ENCODE measurements around the gene TMEM250.

DNA sequence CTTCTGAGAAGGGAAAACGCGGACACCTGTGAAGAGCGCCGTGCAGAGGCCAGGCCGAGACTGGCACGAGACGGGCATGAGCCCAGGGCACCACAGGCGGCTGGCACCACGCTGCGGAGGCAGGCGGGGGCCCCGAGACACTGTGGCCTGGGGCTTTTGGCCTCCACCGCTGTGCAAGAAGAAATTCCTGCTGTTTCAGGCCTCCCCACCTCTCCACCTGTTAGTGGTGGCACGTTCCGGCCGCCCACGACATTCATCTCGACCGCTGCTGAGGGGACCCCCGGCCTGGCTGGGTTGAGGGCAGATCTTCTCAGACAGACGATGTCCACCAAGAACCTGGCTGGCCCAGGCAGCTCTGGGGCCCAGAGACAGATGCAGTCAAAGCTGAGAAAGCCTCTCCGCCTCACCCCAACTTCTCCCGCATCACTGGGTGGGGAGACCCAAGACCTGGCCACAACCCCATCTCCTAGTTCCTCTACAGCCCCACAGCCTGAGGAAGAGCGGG lies 35.1 kb downstream of the TMEM250 start:
- TF ChIP-seq, protein P1, sequence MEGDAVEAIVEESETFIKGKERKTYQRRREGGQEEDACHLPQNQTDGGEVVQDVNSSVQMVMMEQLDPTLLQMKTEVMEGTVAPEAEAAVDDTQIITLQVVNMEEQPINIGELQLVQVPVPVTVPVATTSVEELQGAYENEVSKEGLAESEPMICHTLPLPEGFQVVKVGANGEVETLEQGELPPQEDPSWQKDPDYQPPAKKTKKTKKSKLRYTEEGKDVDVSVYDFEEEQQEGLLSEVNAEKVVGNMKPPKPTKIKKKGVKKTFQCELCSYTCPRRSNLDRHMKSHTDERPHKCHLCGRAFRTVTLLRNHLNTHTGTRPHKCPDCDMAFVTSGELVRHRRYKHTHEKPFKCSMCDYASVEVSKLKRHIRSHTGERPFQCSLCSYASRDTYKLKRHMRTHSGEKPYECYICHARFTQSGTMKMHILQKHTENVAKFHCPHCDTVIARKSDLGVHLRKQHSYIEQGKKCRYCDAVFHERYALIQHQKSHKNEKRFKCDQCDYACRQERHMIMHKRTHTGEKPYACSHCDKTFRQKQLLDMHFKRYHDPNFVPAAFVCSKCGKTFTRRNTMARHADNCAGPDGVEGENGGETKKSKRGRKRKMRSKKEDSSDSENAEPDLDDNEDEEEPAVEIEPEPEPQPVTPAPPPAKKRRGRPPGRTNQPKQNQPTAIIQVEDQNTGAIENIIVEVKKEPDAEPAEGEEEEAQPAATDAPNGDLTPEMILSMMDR (IDR thresholded peaks at IDR 0.05; ENCODE audit: low read length): no peak
- no peak for TF ChIP-seq EZH2 (IDR thresholded peaks at IDR 0.05; ENCODE audit: borderline replicate concordance, low read length)

Data from OCI-LY1 (cell line).